Naive thymus-derived CD4-positive, alpha-beta T cell (primary cell): ENCODE measurements around the gene TAX1BP1. TPM values are rescaled to one million over a fixed set of nuclear protein-coding genes. Genes with fewer than 3 reads are reported as not detected.

Experiments
- ATAC-seq: fragments of 150-1000 bp; cut with Tn5 transposase; 2 replicates; pipeline ENCODE4 v1.10.0; 2021; ENCODE audit warnings: mild to moderate bottlenecking, moderate library complexity
- CTCF ChIA-PET: fragments of 350-600 bp; sonication (Branson Sonifier 250); formaldehyde crosslinking; loops from one replicate; lab custom pipeline; 2021; ENCODE audit warnings: antibody characterized with exemption; lab: Charles Lee
- POLR2A ChIA-PET: fragments of 350-600 bp; sonication (Branson Sonifier 250); formaldehyde crosslinking; loops from one replicate; lab custom pipeline; 2021; ENCODE audit warnings: antibody characterized with exemption, inconsistent platforms; lab: Charles Lee
- DNase-seq, 9 donors: peaks; one replicate each; pipeline versions ENCODE4 v3.0.0 to v3.0.0-alpha.2; 2020 to 2022; ENCODE audit warnings: mixed read lengths in 1 of 9
- H3K27ac ChIP-seq: one replicate; pipeline ENCODE4 v1.7.0; 2013; ENCODE audit warnings: mild to moderate bottlenecking, low read depth, low read length, moderate library complexity
- H3K27me3 ChIP-seq, 2 donors: one replicate each; pipeline ENCODE4 v1.7.0; 2013; ENCODE audit warnings: low read length in 2 of 2, mild to moderate bottlenecking in 2 of 2, moderate library complexity in 2 of 2; ENCODE audit not compliant: control insufficient read depth in 2 of 2, insufficient read depth in 2 of 2
- H3K36me3 ChIP-seq, 3 experiments: 1 replicate in 2 of 3; 2 replicates in 1 of 3; pipeline ENCODE4 v1.7.0; 2013; ENCODE audit warnings: low read length in 3 of 3, mild to moderate bottlenecking in 3 of 3, moderate library complexity in 1 of 3; ENCODE audit not compliant: insufficient read depth in 3 of 3, control insufficient read depth in 2 of 3
- H3K4me1 ChIP-seq, 2 donors: one replicate each; pipeline ENCODE4 v1.7.0; 2013; ENCODE audit warnings: low read length in 2 of 2, mild to moderate bottlenecking in 2 of 2, moderate library complexity in 1 of 2; ENCODE audit not compliant: control insufficient read depth in 2 of 2, insufficient read depth in 2 of 2
- H3K4me3 ChIP-seq: 2 replicates; pipeline ENCODE4 v1.7.0; 2013; ENCODE audit warnings: mild to moderate bottlenecking, low read length
- H3K9me3 ChIP-seq, 3 experiments: 1 replicate in 2 of 3; 2 replicates in 1 of 3; pipeline ENCODE4 v1.7.0; 2013; ENCODE audit warnings: low read length in 3 of 3; ENCODE audit not compliant: control insufficient read depth in 2 of 3
- H3K27ac Mint-ChIP-seq, 9 donors: one replicate each; pipeline ENCODE4 v1.8.0; 2020 to 2022; ENCODE audit warnings: mixed read lengths in 9 of 9, mild to moderate bottlenecking in 8 of 9, moderate library complexity in 5 of 9, inconsistent platforms in 2 of 9
- H3K27me3 Mint-ChIP-seq, 5 donors: one replicate each; pipeline ENCODE4 v1.8.0; 2021 to 2022; ENCODE audit warnings: mixed read lengths in 5 of 5, mild to moderate bottlenecking in 1 of 5
- H3K36me3 Mint-ChIP-seq, 5 donors: one replicate each; pipeline ENCODE4 v1.8.0; 2020 to 2022; ENCODE audit warnings: mixed read lengths in 5 of 5, mild to moderate bottlenecking in 3 of 5, inconsistent platforms in 1 of 5
- H3K4me1 Mint-ChIP-seq, 7 donors: one replicate each; pipeline ENCODE4 v1.8.0; 2020 to 2022; ENCODE audit warnings: mixed read lengths in 7 of 7, mild to moderate bottlenecking in 3 of 7, inconsistent platforms in 1 of 7
- H3K4me3 Mint-ChIP-seq, 10 donors: one replicate each; pipeline ENCODE4 v1.8.0; 2020 to 2022; ENCODE audit warnings: mild to moderate bottlenecking in 10 of 10, mixed read lengths in 10 of 10, moderate library complexity in 6 of 10, inconsistent platforms in 2 of 10
- H3K9me3 Mint-ChIP-seq, 11 donors: one replicate each; pipeline ENCODE4 v1.8.0; 2020 to 2022; ENCODE audit warnings: mixed read lengths in 11 of 11, mild to moderate bottlenecking in 4 of 11, inconsistent platforms in 1 of 11, moderate library complexity in 1 of 11
- intact Hi-C, 2 donors: fragments of 100-400 bp; cut with micrococcal nuclease; formaldehyde crosslinking; loops; one replicate each; pipeline ENCODE4 v1.15.1; 2023
- polyA plus RNA-seq, 2 donors: library from polyadenylated mRNA; unstranded; fragments of 300-500 nt; fragmentation: Illumina TruSeq; gene quantifications; one replicate each; pipeline ENCODE4 v1.2.3, GENCODE V29; 2021
- total RNA-seq, 6 experiments: library from RNA in 5 of 6; stranded (reverse) in 5 of 6; gene quantifications; 1 replicate in 5 of 6; 2 replicates in 1 of 6; pipeline ENCODE4 v1.2.3 and lab custom pipeline; 2021 to 2026

The TAX1BP1 gene
- total and polyA plus RNA-seq, 7 experiments from 2014 or later: 69.4 to 112 (median 109) TPM

DNA sequence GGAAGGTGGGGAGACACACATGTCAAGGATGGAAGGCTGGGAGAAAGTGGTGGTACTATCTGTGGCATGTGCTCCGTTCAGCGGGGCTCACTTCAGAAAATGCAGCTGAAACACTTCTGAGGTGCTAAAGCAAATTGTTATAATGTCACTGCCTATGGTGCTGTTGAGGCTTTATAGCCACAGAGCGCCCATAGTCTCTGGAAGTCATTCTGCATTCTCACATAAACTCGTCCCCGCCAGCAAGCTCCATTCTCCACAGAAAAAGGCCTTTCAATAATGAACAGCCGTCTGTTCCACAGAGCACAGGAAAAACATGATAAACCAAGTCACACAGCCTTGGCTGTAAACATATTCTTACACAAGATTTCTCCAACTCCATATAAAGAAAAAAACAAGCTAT, 131.9 kb downstream of the TAX1BP1 start:
- no peak overlapping the region for H3K4me3 ChIP-seq
- H3K36me3 ChIP-seq: no peaks in the 10 kb centered on the region
- Mint-ChIP-seq H3K27me3 (no peaks in the 10 kb centered on the region), H3K36me3 (peaks cover 0 to 23% (median 7%) of the 10 kb centered on the region in 5 donors), H3K4me3 (no peak overlapping the region), H3K4me1 (peaks cover 0 to 9% (median 0%) of the 10 kb centered on the region in 7 donors), H3K9me3 (peaks cover 0 to 2% (median 0%) of the 10 kb centered on the region in 11 donors), H3K27ac (peak overlapping the region in 1 of 9 donors; percentile 44)
- H3K4me1 ChIP-seq: peaks cover 0 to 3% of the 10 kb centered on the region in 2 donors
- intact Hi-C loops: no loop called here
- H3K27me3 ChIP-seq: no peaks in the 10 kb centered on the region
- ChIA-PET POLR2A (no interaction called here), CTCF (interaction anchor here (0.5 to 0.6 kb wide), 2 partner anchors 15 to 18 kb away, joined by 3 read pairs; no protein-coding TSS in a partner anchor)
- no peaks in the 10 kb centered on the region for H3K9me3 ChIP-seq
- no peak overlapping the region for H3K27ac ChIP-seq
- ATAC-seq (no peak), DNase-seq (no peak)

DNA sequence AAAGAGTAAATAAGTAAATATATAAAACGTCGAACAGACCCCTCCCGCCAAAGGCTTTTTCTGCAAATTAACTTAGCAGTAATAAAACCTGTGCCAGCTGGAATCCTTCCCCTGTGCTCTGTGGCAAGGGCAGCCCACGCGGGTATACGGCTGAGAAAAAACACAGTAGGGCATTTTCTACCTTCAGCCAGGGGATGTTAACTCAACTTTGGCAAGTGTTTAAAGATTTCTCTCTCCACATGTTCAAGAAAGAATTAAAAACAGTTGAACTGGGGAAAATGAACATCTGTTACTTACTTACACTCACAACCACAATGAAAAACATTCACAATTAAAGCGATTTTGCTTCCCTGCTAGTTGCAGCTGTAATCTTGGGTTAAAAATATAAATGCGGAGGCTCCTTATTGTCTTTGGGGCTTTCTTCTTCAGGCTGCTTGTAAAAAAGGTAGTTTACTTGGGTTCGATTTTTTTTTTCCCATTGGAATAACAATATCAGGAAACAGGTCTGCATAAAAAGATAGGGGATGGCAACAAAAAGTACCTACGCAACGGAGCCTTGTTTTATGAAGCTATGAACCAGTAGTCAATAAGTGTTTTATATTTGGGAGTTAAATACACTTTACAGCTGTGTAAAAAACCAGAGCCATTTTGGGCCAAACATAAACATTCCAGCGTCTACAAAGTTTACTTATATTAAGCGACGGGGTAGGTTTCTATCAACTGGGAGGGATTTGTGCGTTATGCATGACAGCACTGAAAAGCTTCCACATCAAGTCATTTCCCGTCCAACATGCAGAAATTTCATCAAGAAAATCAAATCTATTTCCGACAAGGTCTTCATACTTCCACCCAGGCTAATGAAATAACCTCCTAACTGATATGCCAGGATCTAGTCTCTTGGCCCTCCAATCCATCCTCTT, 132.7 kb downstream of the TAX1BP1 start:
- no peak for ATAC-seq
- intact Hi-C loops: no loop called here
- no peak overlapping the region for H3K27ac Mint-ChIP-seq
- no peak overlapping the region for H3K4me3 Mint-ChIP-seq
- H3K4me1 Mint-ChIP-seq: peaks cover 0 to 9% (median 0%) of the 10 kb centered on the region in 7 donors
- peaks cover 0 to 2% (median 0%) of the 10 kb centered on the region in 11 donors for H3K9me3 Mint-ChIP-seq
- Histone ChIP-seq H3K4me1 (no peaks in the 10 kb centered on the region), H3K27me3 (no peaks in the 10 kb centered on the region), H3K9me3 (no peaks in the 10 kb centered on the region), H3K4me3 (no peak overlapping the region), H3K27ac (no peak overlapping the region), H3K36me3 (no peaks in the 10 kb centered on the region)
- no peaks in the 10 kb centered on the region for H3K27me3 Mint-ChIP-seq
- peaks cover 0 to 24% (median 7%) of the 10 kb centered on the region in 5 donors for H3K36me3 Mint-ChIP-seq
- ChIA-PET POLR2A (no interaction called here), CTCF (no interaction called here)
- DNase-seq: no peak

DNA sequence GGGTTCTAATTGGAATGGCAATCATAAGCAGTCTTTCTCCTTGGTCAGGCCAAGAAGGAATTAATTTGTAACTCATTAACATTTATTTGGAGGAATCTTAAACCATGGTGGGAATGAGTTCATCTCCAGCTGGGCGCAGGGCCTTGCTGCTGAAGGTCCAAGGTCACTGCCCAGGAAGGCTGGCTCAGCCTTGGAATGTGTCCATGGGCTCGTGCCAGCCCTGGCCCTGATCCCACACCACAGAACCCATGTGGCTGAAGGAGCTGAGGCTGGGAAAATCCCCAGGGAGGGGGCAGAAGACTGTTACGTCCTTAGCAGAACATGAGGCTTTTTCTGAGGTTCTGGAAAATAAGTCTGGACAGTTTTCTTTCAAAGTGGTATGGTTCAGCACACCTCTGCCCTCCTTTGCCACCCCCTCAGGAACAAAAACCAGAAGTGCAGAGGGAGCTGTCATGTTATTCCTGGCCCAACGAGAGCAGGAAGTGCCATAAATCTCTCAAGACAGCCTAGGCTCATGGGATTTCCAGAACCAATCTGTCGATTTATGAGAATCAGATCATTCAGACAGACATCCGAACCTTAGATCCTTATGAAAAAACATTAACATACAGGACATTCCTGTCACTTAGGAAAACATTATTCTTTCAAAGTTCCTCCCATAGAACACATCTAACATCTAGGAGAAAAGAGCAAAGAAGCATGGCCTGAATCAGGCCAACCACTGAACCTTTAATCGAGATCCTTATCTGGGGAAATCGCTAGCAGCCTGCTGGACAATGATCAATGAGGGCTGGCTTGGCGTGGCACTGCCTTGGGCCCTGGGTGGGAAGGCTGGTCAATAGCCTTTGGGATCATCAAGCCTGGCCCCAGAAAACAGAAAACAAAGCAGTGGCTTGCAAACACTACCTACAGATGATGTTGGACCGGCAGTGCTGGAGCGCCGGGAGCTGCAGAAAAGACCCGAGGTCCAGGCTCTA, 134.3 kb downstream of the TAX1BP1 start:
- no peaks in the 10 kb centered on the region for H3K9me3 Mint-ChIP-seq
- ChIA-PET CTCF (no interaction called here), POLR2A (no interaction called here)
- Histone ChIP-seq H3K9me3 (no peaks in the 10 kb centered on the region), H3K4me3 (no peak overlapping the region), H3K27ac (no peak overlapping the region), H3K36me3 (no peaks in the 10 kb centered on the region), H3K27me3 (no peaks in the 10 kb centered on the region), H3K4me1 (no peaks in the 10 kb centered on the region)
- DNase-seq (no peak), ATAC-seq (no peak)
- H3K4me1 Mint-ChIP-seq: peaks cover 0 to 5% (median 0%) of the 10 kb centered on the region in 7 donors
- H3K27me3 Mint-ChIP-seq: no peaks in the 10 kb centered on the region
- no peak overlapping the region for H3K27ac Mint-ChIP-seq
- intact Hi-C loops: no loop called here
- H3K4me3 Mint-ChIP-seq: no peak overlapping the region
- peaks cover 0 to 18% (median 7%) of the 10 kb centered on the region in 5 donors for H3K36me3 Mint-ChIP-seq

DNA sequence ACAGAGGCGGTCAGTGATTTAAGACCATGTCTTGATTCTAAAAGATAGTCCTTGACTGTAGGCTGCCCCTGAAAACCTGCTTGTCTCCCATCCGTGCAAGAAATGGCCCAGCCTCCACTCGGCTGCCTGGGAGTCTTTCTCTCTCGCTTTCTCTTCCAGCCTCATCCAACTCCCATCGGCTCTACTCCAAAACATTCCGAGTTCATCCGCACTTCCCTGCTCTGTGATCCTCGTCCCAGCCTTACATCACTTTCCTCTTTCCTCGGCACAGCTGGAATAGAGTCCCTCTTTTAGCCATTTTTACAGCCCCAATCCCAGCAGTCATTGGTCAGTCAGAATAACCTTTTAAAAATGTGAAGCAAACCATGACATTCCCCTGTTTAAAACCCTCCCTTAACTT, 135.1 kb downstream of the TAX1BP1 start:
- ChIA-PET CTCF (no interaction called here), POLR2A (no interaction called here)
- Histone ChIP-seq H3K27ac (no peak overlapping the region), H3K36me3 (no peaks in the 10 kb centered on the region), H3K9me3 (no peaks in the 10 kb centered on the region), H3K4me1 (no peaks in the 10 kb centered on the region), H3K4me3 (no peak overlapping the region), H3K27me3 (no peaks in the 10 kb centered on the region)
- intact Hi-C loops: no loop called here
- peaks cover 0 to 18% (median 7%) of the 10 kb centered on the region in 5 donors for H3K36me3 Mint-ChIP-seq
- DNase-seq (no peak), ATAC-seq (no peak)
- H3K27me3 Mint-ChIP-seq: no peaks in the 10 kb centered on the region
- H3K4me1 Mint-ChIP-seq: peaks cover 0 to 4% (median 0%) of the 10 kb centered on the region in 7 donors
- no peaks in the 10 kb centered on the region for H3K9me3 Mint-ChIP-seq
- no peak overlapping the region for H3K4me3 Mint-ChIP-seq
- peak overlapping the region in 1 of 9 donors; percentile 43 for H3K27ac Mint-ChIP-seq

DNA sequence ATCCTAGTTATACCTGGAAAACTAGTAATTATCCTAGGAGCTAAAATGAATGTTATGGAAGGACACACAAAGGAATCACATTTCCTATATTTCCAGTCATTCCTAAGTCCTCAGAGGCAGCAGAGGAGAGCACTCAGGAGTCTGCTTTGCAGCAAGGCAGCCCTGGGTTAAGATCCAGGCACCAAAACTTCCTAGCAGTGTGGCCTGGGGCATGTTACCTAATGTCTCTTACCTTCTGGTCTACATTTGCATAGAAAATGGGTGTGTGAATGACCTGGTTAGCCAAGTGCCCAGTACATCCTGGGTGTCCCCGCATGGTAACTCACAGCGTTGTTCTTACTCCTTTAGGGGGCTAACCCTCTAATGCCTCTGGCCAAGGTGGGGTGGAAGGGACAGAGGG, 135.9 kb downstream of the TAX1BP1 start:
- Histone ChIP-seq H3K9me3 (no peaks in the 10 kb centered on the region), H3K36me3 (no peaks in the 10 kb centered on the region), H3K27me3 (no peaks in the 10 kb centered on the region), H3K4me1 (no peaks in the 10 kb centered on the region), H3K27ac (no peak overlapping the region), H3K4me3 (no peak overlapping the region)
- Mint-ChIP-seq H3K4me3 (no peak overlapping the region), H3K27ac (no peak overlapping the region), H3K36me3 (peaks cover 0 to 18% (median 7%) of the 10 kb centered on the region in 5 donors), H3K27me3 (no peaks in the 10 kb centered on the region), H3K9me3 (no peaks in the 10 kb centered on the region), H3K4me1 (peaks cover 0 to 4% (median 0%) of the 10 kb centered on the region in 7 donors)
- intact Hi-C loops: no loop called here
- ATAC-seq (no peak), DNase-seq (no peak)
- ChIA-PET POLR2A (no interaction called here), CTCF (no interaction called here)

DNA sequence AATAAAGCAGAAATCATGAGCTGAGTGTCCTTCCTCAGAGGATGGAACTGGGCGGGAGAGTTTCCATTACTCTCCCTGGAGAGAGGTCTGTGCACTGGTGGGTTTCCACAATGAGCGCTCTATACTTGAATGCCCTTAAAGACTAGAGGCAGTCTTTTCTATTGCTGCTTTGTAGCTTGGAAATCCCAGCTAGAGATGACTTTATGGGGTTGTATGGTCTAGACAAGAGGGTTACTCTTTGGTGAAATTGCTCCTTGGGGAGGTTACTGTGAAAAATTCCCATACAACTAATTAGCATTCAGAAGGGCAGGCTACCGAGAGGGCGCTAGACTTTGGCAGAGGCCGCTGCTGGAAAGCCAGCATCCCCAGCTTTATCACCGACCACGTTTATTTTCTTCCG, 136.8 kb downstream of the TAX1BP1 start:
- Mint-ChIP-seq H3K27me3 (no peaks in the 10 kb centered on the region), H3K4me3 (no peak overlapping the region), H3K4me1 (peaks cover 0 to 4% (median 0%) of the 10 kb centered on the region in 7 donors), H3K36me3 (peaks cover 0 to 18% (median 7%) of the 10 kb centered on the region in 5 donors), H3K9me3 (no peaks in the 10 kb centered on the region), H3K27ac (no peak overlapping the region)
- ATAC-seq (no peak), DNase-seq (no peak)
- intact Hi-C loops: no loop called here
- no peak overlapping the region for H3K27ac ChIP-seq
- no peaks in the 10 kb centered on the region for H3K27me3 ChIP-seq
- H3K36me3 ChIP-seq: no peaks in the 10 kb centered on the region
- POLR2A ChIA-PET: no interaction called here
- H3K4me1 ChIP-seq: no peaks in the 10 kb centered on the region
- CTCF ChIA-PET: no interaction called here
- no peak overlapping the region for H3K4me3 ChIP-seq
- H3K9me3 ChIP-seq: no peaks in the 10 kb centered on the region
